ENCODE results near the gene TUBG1. TPM values are rescaled to one million over a fixed set of nuclear protein-coding genes. Genes with fewer than 3 reads are reported as not detected.

Gene TUBG1
- total and polyA plus RNA-seq, 9 of the 15 experiments (the other 6 are each of a cell fraction or from before 2014, with no cell fraction given), result 33.1 to 147 (median 66.0) TPM

DNA sequence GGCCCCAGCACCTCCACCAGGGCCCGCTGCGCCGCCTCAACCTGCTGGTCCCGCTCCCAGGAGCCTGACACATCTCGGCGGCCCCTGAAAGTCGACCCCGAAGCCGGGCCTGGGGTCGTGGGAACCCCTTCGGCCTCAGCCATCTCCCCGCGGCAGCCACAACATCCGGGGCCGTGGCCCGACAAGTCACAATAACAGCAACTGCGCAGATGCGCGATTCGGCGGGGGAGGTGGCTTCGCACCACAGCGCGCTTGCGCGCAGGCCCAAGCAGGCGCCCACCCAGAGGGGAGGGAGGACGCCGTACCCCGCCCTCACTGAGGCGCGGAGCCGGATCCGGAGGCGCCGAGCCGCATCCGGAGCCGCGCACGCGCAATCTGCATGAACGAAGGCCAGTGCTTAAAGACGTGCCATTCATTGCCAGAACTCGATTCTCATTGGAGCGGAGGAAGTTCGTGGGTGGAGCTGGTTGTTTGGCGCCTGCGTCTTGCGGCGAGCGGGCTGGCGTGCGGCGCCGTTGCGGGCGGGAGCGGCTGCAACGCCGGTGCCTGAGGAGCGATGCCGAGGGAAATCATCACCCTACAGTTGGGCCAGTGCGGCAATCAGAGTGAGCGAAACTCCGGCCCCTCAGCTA is at the start of gene TUBG1, which contains the start of gene RETREG3 (continued):
- TF ChIP-seq, protein P1, sequence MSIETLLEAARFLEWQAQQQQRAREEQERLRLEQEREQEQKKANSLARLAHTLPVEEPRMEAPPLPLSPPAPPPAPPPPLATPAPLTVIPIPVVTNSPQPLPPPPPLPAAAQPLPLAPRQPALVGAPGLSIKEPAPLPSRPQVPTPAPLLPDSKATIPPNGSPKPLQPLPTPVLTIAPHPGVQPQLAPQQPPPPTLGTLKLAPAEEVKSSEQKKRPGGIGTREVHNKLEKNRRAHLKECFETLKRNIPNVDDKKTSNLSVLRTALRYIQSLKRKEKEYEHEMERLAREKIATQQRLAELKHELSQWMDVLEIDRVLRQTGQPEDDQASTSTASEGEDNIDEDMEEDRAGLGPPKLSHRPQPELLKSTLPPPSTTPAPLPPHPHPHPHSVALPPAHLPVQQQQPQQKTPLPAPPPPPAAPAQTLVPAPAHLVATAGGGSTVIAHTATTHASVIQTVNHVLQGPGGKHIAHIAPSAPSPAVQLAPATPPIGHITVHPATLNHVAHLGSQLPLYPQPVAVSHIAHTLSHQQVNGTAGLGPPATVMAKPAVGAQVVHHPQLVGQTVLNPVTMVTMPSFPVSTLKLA (conservative IDR thresholded peaks at IDR 0.05), result peak; percentile 57 to 67; a peak in 3 of 4 replicates
- no peak for TF ChIP-seq ZNF212 (CRISPR knock-in tag; IDR thresholded peaks at IDR 0.05)
- TF ChIP-seq NUFIP1 (IDR thresholded peaks at IDR 0.05; ENCODE audit: partially characterized antibody), result no peak
- TF ChIP-seq, protein P2, sequence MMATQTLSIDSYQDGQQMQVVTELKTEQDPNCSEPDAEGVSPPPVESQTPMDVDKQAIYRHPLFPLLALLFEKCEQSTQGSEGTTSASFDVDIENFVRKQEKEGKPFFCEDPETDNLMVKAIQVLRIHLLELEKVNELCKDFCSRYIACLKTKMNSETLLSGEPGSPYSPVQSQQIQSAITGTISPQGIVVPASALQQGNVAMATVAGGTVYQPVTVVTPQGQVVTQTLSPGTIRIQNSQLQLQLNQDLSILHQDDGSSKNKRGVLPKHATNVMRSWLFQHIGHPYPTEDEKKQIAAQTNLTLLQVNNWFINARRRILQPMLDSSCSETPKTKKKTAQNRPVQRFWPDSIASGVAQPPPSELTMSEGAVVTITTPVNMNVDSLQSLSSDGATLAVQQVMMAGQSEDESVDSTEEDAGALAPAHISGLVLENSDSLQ (IDR thresholded peaks at IDR 0.05), result peak; percentile 97
- no peak for TF ChIP-seq ZNF77 (CRISPR knock-in tag; IDR thresholded peaks at IDR 0.05)
- TF ChIP-seq KAT7 (CRISPR knock-in tag; IDR thresholded peaks at IDR 0.05; ENCODE audit: borderline replicate concordance), result peak; percentile 79; the same call in 1 of the 2 replicates
- TF ChIP-seq, protein P3, sequence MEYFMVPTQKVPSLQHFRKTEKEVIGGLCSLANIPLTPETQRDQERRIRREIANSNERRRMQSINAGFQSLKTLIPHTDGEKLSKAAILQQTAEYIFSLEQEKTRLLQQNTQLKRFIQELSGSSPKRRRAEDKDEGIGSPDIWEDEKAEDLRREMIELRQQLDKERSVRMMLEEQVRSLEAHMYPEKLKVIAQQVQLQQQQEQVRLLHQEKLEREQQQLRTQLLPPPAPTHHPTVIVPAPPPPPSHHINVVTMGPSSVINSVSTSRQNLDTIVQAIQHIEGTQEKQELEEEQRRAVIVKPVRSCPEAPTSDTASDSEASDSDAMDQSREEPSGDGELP (CRISPR knock-in tag; IDR thresholded peaks at IDR 0.05; ENCODE audit: borderline replicate concordance), result peak; percentile 63
- TF ChIP-seq ZBTB7A (IDR thresholded peaks at IDR 0.05; ENCODE audit: borderline replicate concordance, control insufficient read depth, low read depth, low read length), result peak; percentile 90
- no peak for TF ChIP-seq SMC3 (conservative IDR thresholded peaks at IDR 0.05; ENCODE audit: insufficient read depth, low read depth, low read length)
- peak; percentile 91 for TF ChIP-seq SUPT5H (IDR thresholded peaks at IDR 0.05)
- TF ChIP-seq, protein P4, sequence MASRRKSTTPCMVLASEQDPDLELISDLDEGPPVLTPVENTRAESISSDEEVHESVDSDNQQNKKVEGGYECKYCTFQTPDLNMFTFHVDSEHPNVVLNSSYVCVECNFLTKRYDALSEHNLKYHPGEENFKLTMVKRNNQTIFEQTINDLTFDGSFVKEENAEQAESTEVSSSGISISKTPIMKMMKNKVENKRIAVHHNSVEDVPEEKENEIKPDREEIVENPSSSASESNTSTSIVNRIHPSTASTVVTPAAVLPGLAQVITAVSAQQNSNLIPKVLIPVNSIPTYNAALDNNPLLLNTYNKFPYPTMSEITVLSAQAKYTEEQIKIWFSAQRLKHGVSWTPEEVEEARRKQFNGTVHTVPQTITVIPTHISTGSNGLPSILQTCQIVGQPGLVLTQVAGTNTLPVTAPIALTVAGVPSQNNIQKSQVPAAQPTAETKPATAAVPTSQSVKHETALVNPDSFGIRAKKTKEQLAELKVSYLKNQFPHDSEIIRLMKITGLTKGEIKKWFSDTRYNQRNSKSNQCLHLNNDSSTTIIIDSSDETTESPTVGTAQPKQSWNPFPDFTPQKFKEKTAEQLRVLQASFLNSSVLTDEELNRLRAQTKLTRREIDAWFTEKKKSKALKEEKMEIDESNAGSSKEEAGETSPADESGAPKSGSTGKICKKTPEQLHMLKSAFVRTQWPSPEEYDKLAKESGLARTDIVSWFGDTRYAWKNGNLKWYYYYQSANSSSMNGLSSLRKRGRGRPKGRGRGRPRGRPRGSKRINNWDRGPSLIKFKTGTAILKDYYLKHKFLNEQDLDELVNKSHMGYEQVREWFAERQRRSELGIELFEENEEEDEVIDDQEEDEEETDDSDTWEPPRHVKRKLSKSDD (conservative IDR thresholded peaks at IDR 0.05; ENCODE audit: low read length), result no peak
- no peak for TF ChIP-seq TEAD4 (IDR thresholded peaks at IDR 0.05; ENCODE audit: low read length)
- TF ChIP-seq TEAD4 (CRISPR knock-in tag; IDR thresholded peaks at IDR 0.05; ENCODE audit: borderline replicate concordance), result no peak
- peak; percentile 79 for TF ChIP-seq RB1 (IDR thresholded peaks at IDR 0.05; ENCODE audit: low read depth)
- TF ChIP-seq, protein P5, sequence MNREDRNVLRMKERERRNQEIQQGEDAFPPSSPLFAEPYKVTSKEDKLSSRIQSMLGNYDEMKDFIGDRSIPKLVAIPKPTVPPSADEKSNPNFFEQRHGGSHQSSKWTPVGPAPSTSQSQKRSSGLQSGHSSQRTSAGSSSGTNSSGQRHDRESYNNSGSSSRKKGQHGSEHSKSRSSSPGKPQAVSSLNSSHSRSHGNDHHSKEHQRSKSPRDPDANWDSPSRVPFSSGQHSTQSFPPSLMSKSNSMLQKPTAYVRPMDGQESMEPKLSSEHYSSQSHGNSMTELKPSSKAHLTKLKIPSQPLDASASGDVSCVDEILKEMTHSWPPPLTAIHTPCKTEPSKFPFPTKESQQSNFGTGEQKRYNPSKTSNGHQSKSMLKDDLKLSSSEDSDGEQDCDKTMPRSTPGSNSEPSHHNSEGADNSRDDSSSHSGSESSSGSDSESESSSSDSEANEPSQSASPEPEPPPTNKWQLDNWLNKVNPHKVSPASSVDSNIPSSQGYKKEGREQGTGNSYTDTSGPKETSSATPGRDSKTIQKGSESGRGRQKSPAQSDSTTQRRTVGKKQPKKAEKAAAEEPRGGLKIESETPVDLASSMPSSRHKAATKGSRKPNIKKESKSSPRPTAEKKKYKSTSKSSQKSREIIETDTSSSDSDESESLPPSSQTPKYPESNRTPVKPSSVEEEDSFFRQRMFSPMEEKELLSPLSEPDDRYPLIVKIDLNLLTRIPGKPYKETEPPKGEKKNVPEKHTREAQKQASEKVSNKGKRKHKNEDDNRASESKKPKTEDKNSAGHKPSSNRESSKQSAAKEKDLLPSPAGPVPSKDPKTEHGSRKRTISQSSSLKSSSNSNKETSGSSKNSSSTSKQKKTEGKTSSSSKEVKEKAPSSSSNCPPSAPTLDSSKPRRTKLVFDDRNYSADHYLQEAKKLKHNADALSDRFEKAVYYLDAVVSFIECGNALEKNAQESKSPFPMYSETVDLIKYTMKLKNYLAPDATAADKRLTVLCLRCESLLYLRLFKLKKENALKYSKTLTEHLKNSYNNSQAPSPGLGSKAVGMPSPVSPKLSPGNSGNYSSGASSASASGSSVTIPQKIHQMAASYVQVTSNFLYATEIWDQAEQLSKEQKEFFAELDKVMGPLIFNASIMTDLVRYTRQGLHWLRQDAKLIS (CRISPR knock-in tag; IDR thresholded peaks at IDR 0.05), result no peak
- no peak for TF ChIP-seq U2AF2 (optimal IDR thresholded peaks at IDR 0.05; ENCODE audit: low read depth, low read length)
- TF ChIP-seq TAF9B (IDR thresholded peaks at IDR 0.05; ENCODE audit: partially characterized antibody), result peak; percentile 55
